ENCODE data around the gene CEBPZOS. TPM values are rescaled to one million over a fixed set of nuclear protein-coding genes. Genes with fewer than 3 reads are reported as not detected.

The CEBPZOS gene
- total RNA-seq, 2 donors from 2014 or later, result 23.2 to 24.1 TPM

DNA sequence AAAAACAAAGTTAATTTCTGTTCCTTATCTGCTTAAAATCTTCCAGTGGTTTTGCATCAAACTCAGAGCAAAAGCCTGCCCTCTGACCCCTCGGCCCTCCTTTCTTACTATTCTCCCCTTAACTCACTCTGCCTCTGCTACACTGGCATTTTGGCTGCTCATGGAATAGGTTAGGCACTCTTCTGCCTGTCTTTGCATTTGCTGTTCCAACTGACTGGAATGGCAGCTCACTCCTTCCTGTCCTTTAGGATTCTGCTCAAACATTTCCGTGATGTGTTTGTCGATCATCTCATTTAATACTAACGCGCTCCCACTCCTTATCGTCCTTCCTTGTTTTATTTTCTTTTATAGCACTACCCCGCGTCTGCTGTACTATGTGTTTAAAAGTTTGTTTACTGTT, 34.3 kb downstream of the CEBPZOS start:
- Mint-ChIP-seq H3K36me3 (ENCODE audit: low read depth) (peaks cover 8% of the 10 kb centered on the region), H3K4me3 (no peak overlapping the region), H3K4me1 (peaks cover 23% of the 10 kb centered on the region), H3K27ac (no peak overlapping the region), H3K27me3 (no peaks in the 10 kb centered on the region)
- DNase-seq, result no peak
- ATAC-seq, result no peak
- H3K9me3 ChIP-seq (ENCODE audit: control insufficient read depth, low read length, poor library complexity, severe bottlenecking), result no peaks in the 10 kb centered on the region

DNA sequence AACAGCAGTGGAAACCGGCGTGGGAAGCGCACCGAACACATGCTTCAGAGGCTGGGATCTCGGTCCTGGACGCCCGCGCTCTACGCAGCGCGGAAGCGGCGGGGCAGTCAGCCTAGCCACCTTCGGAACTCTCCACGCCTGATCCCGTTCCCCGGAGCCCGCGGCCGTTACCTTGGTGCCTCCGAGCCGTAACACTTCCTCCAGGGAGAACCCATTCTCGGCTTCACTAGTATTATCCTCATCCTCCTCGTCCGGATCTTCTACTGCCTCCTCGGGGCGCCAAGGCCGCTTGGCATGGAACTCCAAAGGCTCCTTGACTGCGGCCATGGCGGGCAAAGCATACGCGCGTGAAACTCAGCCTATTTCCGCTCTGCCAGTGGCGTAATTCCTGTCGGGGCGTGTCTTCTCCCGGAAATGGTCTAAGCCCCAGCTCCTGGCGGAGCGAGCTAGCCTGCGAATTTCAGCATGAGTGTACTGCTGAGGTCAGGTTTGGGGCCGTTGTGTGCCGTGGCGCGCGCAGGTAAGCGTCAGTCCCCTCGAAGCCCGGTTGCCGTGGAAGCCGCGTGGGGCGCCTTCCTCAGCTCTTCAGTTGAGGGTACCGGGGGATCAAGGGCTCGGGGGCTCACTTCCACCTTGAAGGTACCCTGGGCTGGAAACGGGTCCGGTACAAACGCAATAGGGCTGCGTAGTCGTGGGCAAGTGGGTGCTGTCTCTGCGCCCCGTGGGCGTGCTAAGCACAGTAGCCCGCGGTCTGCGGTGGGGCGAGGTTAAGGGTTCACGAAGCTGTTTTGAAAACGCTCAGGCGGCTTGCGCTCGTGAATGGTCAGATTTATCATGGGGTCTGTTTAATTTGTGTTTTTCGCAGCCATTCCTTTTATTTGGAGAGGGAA, 35.2 kb downstream of the CEBPZOS start, which contains the start of the genes CEBPZ and NDUFAF7:
Gene CEBPZ, minus strand, starts transcription at position 356 of the 890 bp plus-strand sequence. Its CDS starts 29 bp downstream, at position 327.
Gene NDUFAF7, plus strand, starts transcription at position 418 of the 890 bp plus-strand sequence. Its CDS starts 48 bp downstream, at position 466.
- Mint-ChIP-seq H3K36me3 (ENCODE audit: low read depth) (peaks cover 11% of the 10 kb centered on the region), H3K4me1 (peaks cover 20% of the 10 kb centered on the region), H3K4me3 (no peak within 1 kb of the TSS), H3K27ac (no peak within 1 kb of the TSS), H3K27me3 (no peaks in the 10 kb centered on the region)
- ATAC-seq, result peak; percentile 91
- DNase-seq, result peak; percentile 70 to 77 (median 74)
- H3K9me3 ChIP-seq (ENCODE audit: control insufficient read depth, low read length, poor library complexity, severe bottlenecking), result no peaks in the 10 kb centered on the region

DNA sequence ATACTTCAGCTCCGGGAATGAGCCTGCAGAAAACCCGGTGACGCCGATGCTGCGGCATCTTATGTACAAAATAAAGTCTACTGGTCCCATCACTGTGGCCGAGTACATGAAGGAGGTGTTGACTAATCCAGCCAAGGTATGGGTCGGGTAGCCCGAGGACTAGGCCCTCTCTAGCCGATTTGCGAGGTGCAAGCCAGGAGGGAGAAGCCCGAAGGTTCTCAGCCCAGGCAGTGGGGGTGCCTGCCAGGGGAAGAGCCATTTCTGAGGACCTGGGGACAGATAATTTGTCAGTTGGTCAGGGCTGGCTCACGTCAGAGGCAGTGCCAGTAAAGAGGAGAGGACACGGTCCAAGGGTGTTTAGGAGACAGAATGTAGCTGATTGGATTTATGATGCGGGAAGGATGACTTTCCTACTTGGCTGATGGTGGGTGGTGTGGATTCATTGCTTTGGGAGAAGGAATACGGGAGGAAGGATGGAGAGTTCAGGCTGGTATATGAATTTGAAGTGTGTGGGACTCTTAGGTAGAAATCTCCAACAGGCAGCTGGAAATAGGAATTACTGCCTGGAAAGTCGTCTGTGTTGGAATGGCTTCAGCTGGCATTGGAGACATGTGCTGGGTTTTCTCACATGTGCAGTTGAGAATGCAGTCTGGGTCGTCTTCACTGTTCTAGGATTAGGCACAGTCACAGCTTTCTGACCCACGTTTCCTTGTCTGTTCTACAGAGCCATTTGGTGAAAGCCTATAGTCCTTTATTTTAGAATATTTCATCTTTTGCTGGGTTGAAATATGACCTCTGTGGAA, 36.0 kb downstream of the CEBPZOS start:
- no peaks in the 10 kb centered on the region for H3K27me3 Mint-ChIP-seq
- no peak overlapping the region for H3K27ac Mint-ChIP-seq
- peaks cover 17% of the 10 kb centered on the region for H3K4me1 Mint-ChIP-seq
- no peaks in the 10 kb centered on the region for H3K9me3 ChIP-seq (ENCODE audit: control insufficient read depth, low read length, poor library complexity, severe bottlenecking)
- no peak overlapping the region for H3K4me3 Mint-ChIP-seq
- peaks cover 7% of the 10 kb centered on the region for H3K36me3 Mint-ChIP-seq (ENCODE audit: low read depth)
- DNase-seq (no peak), ATAC-seq (no peak)

DNA sequence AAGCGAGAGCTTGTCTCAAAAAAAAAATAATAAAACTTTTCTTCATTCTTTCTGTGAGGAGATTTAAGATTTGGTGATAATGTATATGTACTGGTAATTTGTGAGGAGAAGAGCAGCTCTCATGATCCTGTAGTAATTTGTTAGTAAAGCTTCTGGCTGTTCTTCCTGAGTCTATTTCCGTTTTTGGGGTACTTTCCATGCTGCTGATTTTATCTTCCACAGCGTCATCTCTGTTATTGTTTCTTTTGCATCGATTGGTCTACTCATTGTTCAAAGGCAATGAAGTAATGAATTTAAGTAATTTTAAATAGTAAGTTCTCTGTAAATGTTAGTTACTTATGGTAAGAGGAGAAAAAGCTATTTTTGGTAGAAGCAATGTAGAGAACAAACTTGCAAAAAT, 47.1 kb downstream of the CEBPZOS start:
- H3K27ac Mint-ChIP-seq, result peak overlapping the region; percentile 85
- no peak overlapping the region for H3K4me3 Mint-ChIP-seq
- H3K9me3 ChIP-seq (ENCODE audit: control insufficient read depth, low read length, poor library complexity, severe bottlenecking), result no peaks in the 10 kb centered on the region
- peaks cover 14% of the 10 kb centered on the region for H3K4me1 Mint-ChIP-seq
- DNase-seq (no peak), ATAC-seq (peak; percentile 88)
- no peaks in the 10 kb centered on the region for H3K27me3 Mint-ChIP-seq
- H3K36me3 Mint-ChIP-seq (ENCODE audit: low read depth), result peaks cover 13% of the 10 kb centered on the region

DNA sequence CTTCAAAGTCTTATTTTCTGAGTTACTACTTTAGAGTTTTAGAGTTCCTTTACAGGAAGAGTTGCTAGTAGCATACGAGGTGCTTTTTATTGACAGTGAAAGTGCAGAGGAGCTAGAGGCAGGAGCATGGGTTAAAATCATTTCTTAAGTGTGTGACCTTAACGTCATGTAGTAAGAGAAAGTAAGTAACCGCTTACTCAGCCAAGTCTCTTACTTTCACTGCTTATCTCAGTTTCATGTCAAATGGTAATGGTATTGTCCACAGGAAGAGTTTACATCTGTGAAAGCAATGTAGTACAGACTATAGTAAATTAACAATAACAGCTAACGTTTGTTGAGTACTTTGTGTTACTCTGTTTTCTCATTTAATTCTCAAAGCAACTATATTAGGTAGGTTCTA, 47.7 kb downstream of the CEBPZOS start:
- ATAC-seq, result peak; percentile 55
- Mint-ChIP-seq H3K4me1 (peaks cover 14% of the 10 kb centered on the region), H3K36me3 (ENCODE audit: low read depth) (peaks cover 13% of the 10 kb centered on the region), H3K4me3 (no peak overlapping the region), H3K27ac (peak overlapping the region; percentile 85), H3K27me3 (no peaks in the 10 kb centered on the region)
- no peak for DNase-seq
- H3K9me3 ChIP-seq (ENCODE audit: control insufficient read depth, low read length, poor library complexity, severe bottlenecking), result no peaks in the 10 kb centered on the region

DNA sequence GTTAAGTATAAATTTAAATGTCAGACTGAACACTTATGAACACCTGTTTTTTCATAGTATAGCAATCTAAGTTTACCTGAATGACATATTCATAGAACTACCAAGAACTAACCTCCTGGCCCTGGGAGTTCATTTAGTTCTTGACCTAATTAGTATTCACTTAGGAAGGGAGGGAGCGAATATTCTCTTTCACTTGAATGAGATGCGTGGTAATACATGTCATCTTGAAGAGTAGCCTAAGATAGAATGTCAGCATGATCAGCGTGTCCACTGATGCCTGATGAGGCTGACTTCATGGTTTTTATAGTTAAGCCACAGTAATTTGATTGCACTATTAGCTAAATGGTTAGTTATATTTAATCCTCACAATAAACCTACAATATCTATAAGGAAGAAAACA, 48.5 kb downstream of the CEBPZOS start:
- H3K36me3 Mint-ChIP-seq (ENCODE audit: low read depth), result peaks cover 13% of the 10 kb centered on the region
- H3K27me3 Mint-ChIP-seq, result no peaks in the 10 kb centered on the region
- ATAC-seq, result no peak
- H3K27ac Mint-ChIP-seq, result peak overlapping the region; percentile 85
- no peak for DNase-seq
- peaks cover 11% of the 10 kb centered on the region for H3K4me1 Mint-ChIP-seq
- no peak overlapping the region for H3K4me3 Mint-ChIP-seq
- H3K9me3 ChIP-seq (ENCODE audit: control insufficient read depth, low read length, poor library complexity, severe bottlenecking), result no peaks in the 10 kb centered on the region

DNA sequence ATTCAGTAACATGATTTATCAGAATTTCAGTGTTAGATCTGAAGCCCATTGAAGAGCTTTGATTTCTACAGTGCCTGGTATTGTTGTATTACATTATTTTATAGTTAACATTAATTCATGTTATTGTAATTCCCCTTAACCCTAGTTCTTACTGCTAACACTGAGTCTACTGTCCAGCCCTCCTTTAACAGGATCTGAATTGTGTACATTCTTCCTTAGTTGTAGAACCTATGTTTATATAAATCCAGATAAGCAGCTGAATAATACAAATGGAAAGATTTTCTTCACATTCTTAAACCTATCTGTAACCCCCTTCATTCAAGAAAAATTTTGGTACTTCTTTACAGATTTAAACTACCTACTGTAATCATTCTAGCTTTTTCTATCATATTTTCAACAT, 49.9 kb downstream of the CEBPZOS start:
- peaks cover 13% of the 10 kb centered on the region for H3K36me3 Mint-ChIP-seq (ENCODE audit: low read depth)
- H3K9me3 ChIP-seq (ENCODE audit: control insufficient read depth, low read length, poor library complexity, severe bottlenecking), result no peaks in the 10 kb centered on the region
- DNase-seq (no peak), ATAC-seq (no peak)
- no peak overlapping the region for H3K27ac Mint-ChIP-seq
- H3K4me3 Mint-ChIP-seq, result no peak overlapping the region
- peaks cover 11% of the 10 kb centered on the region for H3K4me1 Mint-ChIP-seq
- no peaks in the 10 kb centered on the region for H3K27me3 Mint-ChIP-seq

DNA sequence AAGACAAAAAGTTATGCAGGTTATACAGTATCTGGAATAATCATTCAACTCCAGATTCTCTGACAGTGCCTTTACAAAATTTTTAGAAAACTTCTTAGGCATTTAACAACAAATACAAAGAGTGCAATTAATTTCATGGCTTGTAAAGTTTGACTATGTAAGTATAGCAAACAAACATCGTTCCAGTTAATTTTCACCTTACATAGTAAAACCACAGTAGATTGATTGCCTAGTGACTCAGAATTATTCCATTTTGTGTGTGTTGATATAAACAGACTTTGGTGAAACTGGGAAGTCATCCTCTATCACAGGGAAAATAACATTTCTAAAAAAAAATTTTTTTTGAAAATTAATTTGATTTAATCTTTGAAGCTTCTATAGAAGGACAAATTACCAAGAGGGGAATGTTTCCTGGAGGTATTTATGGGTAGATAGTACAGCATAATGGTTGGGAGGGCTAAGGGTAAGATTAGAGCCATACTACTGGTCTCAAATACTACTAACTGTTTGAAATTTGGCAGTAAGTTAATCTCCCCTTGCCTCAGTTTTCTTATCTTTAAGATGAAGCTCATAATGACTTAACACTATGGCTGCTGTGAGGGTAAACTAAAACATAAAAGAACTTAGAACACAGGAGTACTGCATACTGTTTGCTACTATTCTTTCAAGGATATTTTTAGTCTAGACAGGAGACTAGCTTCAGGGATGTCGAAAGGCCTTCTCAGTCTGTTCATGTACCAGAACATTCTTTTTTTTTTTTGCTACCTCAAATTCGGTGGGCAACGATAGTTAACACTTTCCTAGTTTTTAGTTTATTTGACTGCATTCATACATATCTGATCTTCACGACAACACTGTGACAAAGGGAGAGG, 54.8 kb downstream of the CEBPZOS start:
- Mint-ChIP-seq H3K27ac (no peak overlapping the region), H3K36me3 (ENCODE audit: low read depth) (peaks cover 13% of the 10 kb centered on the region), H3K27me3 (no peaks in the 10 kb centered on the region), H3K4me3 (no peak overlapping the region), H3K4me1 (peaks cover 2% of the 10 kb centered on the region)
- DNase-seq (no peak), ATAC-seq (no peak)
- H3K9me3 ChIP-seq (ENCODE audit: control insufficient read depth, low read length, poor library complexity, severe bottlenecking), result no peaks in the 10 kb centered on the region

Other genes with a start within 250 kb of the CEBPZOS start
- gene STRN, start 230.0 kb upstream of the CEBPZOS start, total RNA-seq, result 10 to 100 TPM; 29.2 to 36.0 TPM
- gene HEATR5B, start 112.1 kb upstream of the CEBPZOS start, total RNA-seq, result 10 to 100 TPM; 30.0 to 37.6 TPM
- 1 to 10 TPM; 7.2 to 7.7 TPM for gene GPATCH11, start 112.0 kb upstream of the CEBPZOS start, total RNA-seq
- gene EIF2AK2, start 39.5 kb upstream of the CEBPZOS start, total RNA-seq, result 10 to 100 TPM; 27.0 to 40.3 TPM
- gene SULT6B1, start 7.8 kb upstream of the CEBPZOS start, total RNA-seq, result not detected
- 10 to 100 TPM; 39.8 to 72.2 TPM for gene CEBPZ, start 35.1 kb downstream of the CEBPZOS start, total RNA-seq
- gene NDUFAF7, start 35.2 kb downstream of the CEBPZOS start, total RNA-seq, result 10 to 100 TPM; 22.3 to 23.2 TPM
- gene PRKD3, start 128.3 kb downstream of the CEBPZOS start, total RNA-seq, result 10 to 100 TPM; 25.4 to 27.0 TPM
- gene QPCT, start 148.1 kb downstream of the CEBPZOS start, total RNA-seq, result 1 to 10 TPM in 1 of 2 donors, under 1 TPM in 1; 0.78 to 1.0 TPM

Data from T-helper 17 cell (primary cell).